Fibroblast of skin of back (primary cell): ENCODE results near the gene TRABD.
"Not testable (repeated sequence)": the region's sequence is repeated elsewhere in the genome, so short reads cannot be mapped to it uniquely, and the experiment has no call there.

ENCODE experiments used
- DNase-seq: peaks from one replicate; pipeline ENCODE4 v3.0.0-alpha.2; 2013

TRABD gene

DNA sequence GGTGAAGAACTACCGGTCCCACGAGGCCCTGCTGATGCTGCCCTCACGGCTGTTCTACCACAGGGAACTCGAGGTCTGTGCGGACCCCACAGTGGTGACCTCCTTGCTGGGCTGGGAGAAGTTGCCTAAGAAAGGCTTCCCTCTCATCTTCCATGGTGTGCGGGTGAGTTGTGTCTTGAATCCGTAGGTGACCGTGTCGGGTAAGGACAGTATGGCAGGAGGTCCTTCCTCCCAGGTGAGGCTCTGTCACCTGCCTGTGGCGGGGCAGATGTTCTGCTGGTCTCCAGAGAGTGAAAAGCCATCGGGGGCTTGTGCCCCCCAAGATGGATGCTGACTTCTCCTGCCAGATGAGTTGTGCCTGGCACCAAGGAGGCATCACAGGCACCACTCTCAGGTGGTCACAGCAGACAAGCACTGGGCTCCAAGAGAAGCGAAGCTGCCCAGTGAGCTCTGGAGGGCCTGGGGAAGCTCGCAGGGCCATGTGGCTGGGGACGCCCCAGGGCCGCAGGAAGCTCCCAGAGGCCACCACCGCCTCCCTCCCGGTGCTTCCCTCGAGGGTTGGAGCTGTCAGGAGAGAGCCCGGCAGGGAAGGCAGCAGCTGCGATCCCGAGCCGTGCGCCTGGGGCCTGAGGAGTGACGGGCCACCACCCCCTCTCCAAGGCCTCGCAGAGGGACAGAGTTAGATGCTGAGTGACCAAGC is 32.5 kb upstream of the TRABD start:
- DNase-seq, result no peak

DNA sequence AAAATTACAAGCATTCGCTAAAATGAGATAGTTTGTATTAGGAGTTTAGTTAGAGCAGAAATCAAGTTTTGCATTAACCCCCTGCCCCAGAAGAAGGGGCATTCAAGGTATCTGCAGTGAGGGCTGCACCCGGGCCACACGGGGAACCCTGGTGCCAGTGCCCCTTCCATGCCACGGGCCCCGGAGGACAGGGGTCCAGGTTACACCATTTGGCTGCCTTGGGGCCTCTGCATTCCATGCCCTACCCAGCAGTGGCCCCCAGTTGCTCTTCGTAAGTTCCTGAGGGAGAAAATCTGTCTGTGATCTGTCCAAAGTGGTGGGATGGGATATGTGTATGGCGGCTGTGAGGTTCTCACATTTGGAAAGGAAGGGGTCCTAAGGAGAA is 32.0 kb upstream of the TRABD start:
- DNase-seq, result no peak

DNA sequence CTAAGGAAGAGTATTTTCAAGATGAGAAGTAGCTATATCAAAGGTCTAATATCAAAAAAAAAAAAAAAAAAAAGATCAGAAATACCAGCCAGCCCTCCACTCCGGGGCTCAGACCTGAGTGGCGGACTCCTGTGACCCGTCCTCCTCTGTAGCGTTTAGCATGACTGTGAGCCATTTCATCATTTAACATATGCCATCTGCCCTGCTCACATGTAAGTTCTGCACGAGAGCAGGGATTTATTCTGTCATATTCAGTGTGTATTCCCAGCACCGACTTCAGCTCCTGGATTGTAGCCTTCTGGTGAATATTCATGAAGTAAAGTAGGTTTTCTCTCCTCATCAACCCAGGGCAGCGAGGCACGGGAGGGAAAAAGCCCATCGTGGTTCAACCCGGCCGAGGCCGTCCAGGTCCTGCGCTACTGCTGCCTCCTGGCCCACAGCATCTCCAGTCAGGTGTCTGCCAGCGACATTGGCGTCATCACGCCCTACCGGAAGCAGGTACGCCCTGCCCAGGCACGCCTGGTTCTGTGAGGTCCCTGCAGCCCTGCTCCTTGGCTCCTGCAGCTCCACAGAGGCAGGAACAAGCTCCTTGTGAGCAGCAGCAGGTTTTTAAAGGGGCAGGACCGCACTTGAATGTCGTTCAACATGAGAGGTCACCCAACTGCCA is 27.9 kb upstream of the TRABD start:
- no peak for DNase-seq

DNA sequence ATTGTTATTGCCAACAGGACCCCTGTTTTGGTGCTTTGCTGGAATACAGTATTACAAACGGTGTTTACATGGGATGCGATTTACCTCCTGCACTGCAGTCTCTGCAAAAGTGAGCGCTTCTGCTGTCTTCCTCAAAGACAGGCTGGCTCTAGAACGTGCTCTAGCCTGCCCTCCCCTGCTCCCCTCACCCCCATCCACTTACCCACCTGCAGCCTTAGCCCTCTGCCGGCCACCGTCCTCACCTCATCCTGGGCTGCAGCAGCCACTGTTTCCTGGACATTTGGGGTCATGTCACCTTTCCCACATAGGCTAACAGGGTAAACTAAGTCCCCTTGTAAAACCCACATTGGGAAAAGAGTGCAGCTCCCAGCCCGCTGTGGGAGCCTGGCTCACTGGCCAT is 24.8 kb upstream of the TRABD start:
- DNase-seq, result no peak

DNA sequence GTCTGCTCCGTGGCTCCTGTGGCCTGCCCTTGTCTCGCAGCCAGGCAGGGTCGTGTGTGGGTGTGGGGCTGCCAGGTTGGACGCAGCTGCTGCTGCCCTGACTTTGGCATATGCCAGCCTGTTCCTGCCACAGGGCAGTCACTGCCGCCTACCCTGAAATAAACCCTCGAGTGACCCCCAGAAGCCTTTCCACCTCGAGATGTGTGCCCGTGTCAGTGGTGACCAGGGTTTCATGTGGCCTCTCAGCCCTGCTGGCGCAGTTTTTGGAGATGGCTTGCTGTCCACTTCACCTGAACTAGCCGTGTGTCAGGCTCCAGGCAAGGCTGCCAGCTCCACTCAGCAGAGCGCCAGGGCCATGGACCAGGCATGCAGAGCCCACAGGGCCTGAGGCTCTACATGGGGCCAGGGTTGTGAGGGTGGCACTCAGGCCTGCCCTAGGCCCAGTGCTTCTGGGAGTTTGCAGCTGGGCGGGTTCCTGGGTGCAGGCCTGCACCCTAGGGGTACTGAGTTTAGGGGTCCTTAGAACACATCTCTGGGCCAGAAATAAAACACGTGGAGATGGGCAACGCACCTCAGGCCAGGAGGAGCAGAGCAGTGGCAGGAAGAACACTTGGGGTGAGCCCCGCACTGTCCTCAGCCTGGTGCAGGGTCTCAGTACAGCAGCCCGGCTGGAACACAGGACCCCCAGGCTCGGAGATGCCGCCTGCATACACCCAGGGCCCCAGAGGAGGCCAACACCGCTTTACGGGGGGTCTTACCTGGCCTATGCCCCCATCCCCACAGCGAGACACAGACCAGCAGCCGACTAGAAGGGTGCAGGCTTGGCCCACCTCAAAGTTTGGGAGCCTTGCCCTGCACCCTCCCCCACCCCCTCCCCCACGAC is 24.0 kb upstream of the TRABD start:
- DNase-seq, result no peak

DNA sequence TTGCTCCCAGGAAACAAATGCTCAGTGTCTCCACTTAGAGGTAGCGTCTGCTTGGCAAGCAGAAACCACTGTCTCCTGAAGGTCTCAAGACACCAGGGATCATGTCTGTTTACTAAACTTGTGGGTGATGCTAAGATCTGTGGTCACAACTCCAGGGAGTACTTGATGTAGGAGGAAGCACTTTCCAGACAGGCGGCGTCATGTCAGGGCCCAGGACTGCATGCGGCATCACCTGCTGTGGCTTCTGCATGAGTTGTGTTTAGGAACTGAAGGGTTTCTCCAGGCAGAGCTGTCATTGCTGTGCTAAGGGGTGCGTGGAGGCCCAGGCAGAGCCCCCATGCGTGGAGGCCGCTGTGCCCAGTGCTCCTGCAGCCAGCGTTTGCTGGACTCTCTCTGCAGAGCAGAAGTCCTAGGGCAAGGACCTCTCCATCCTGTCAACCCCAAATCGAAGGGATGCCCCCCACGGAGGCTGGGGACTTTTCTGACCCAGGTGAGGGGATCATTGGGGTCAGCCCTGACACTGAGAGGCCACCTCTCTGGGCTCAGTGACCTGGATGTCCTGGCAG is 23.2 kb upstream of the TRABD start:
- DNase-seq, result no peak

GRCh38 chr22:50165436-50166123 is 20.1 kb upstream of the TRABD start:
- DNase-seq, result no peak

DNA sequence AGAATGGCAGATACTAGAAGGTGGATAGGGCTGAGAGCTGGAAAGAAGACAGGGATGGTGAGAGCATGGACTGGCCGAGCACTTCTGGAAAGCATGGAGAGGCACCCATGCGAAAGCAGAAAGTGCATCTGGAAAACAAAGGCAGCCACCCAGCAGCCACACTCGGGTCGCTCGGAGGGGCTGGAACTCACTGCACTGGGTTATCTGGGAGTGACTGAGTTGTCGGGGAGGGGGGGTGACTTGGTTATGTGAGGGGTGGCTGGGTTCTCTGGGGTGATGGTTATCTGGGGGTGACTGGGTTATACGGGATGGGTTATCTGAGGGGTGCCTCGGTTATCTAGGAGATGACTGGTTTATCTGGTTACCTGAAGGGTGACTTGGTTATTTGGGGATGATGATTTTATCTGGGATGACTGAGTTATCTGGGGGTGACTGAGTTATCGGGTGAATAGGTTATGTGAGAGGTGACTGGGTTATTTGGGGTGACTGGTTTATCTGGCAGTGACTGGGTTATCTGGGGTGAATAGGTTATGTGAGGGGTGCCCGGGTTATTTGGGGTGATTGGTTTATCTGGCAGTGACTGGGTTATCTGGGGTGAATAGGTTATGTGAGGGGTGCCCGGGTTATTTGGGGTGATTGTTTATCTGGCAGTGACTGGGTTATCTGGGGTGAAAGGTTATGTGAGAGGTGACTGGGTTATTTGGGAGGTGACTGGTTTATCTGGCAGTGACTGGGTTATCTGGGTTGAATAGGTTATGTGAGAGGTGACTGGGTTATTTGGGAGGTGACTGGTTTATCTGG is 17.8 kb upstream of the TRABD start:
- DNase-seq, result no peak

DNA sequence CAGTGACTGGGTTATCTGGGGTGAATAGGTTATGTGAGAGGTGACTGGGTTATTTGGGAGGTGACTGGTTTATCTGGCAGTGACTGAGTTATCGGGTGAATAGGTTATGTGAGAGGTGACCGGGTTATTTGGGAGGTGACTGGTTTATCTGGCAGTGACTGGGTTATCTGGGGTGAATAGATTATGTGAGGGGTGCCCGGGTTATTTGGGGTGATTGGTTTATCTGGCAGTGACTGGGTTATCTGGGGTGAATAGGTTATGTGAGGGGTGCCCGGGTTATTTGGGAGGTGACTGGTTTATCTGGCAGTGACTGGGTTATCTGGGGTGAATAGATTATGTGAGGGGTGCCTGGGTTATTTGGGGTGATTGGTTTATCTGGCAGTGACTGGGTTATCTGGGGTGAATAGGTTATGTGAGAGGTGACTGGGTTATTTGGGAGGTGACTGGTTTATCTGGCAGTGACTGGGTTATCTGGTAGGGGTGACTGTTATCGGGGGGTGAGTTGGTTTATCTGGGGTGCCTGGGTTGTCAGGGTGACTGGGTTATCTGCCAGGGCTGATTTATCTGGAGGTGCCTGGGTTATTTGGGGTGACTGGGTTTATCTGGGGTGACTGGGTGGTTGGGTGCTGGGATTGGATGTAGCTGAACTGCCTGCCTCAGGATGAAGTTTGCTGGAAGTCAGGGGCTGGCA is 17.1 kb upstream of the TRABD start:
- not testable (repeated sequence) for DNase-seq

DNA sequence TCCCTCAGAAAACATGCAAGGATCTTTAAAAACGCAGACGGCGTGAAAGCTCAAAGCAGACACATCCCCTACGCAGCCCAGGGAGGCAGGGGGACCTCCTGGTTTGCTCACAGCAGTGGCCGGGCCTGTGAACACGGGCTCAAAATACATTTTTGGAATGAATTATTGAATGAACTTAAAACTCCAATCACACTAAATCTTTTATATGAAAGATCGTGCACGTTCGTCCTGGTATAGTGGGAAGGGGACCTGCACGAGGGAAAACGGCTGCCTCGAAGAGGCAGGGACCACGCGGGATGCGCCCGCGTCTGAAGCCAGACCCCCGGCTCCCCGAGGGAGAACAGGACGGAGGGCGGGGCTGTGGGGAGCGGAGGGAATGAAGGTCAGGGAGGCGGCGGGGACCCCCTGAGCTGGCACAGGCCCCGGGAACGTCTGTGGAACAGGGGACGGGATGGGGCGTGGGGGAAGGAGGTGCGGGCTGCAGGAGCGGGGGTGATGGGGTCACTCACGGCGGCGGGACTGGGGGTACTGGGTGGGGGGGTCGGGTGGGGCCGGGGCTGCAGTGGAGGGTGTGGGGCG is 16.4 kb upstream of the TRABD start:
- DNase-seq, result no peak

DNA sequence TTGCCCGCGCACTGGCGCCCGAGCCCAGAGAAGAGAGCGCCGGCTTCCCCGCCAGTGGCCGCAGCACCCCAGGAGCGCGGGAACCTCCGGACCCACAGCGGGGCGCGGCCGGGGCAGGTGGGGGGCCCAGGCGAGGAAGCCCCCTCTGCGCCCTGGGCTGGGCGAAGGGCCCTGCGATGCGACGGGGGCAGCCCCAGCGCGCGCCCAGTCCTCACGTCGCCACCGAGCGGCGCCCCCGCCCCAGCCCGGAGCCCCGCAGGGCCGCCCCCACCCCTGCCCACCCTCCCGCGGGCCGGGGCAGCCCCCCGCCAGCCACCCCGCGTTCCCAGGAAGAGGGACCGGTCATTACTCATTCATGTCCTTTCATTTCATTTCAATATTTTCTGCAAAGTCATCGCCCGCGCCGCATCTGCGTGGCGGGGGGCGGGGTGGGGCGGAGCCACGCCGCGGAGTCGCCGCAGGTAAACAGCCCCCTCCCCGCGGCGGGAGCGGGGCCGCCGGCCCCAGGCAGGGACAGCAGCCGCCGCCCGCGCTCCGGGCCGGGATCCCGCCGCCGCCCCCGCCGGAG is 15.9 kb upstream of the TRABD start:
- DNase-seq, result peak; percentile 29

- no peak for DNase-seq
Measured at GRCh38 chr22:50170453-50171318, 15.0 kb upstream of the TRABD start, which contains the start of gene PANX2. PANX2 (plus strand) TSS chr22:50170731; CDS start chr22:50170731, 0 bp downstream.

- DNase-seq, result no peak
Measured at GRCh38 chr22:50171319-50171964, 14.3 kb upstream of the TRABD start.

DNA sequence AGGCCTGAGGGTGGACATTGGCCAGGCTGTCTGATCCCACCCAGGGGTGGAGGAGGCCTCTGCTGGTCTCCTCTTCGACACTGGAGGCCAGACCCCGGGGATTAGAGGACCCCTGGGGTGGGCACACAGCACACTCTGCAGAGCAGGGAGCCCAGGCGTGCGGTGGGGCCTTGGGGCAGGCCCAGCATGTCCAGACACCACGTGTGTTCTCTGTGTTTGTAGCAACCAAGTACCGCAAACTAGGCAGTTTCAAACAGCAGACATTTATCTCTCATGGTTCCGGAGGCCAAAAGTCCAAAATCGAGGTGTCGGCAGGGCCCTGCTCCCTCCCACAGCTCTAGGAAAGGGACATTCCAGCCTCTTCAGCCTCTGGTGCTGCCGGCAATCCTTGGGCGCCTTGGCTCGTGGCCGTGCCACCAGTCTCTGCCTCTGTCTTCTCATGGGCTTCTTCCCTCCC is 13.7 kb upstream of the TRABD start:
- DNase-seq, result no peak

DNA sequence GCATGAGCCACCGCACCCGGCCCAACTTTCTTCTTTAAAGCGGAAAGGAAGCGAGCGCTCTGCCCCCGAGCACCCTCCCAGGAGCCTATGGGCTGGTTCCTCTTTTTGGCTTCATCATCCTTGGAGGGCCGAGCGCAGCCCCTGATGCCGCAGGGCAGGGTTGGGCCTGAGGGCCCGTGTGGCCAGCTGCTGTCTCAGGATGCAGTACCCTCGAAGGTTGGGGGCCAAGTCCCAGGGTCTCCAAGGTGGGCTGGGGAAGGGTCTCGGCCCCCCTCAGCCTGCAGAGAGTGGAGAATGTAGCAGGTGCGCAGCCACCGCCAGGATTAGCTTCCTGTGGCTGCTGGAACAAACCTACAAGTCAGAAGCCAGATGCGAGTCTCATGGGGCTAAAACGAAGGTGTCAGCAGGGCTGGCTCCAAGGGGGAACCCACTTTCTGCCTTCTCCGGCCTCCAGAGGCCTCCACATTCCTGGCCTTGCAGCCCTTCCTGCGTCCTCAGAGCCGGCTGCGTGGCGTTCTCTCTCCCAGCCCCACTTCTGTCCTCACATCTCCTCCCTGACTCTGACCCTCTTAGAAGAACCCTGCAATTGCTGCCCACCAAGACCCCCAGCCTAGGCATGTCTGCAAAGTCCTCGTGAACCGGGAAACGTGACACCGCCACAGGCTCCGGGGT is 12.3 kb upstream of the TRABD start:
- DNase-seq, result no peak

GRCh38 chr22:50173983-50174355 is 11.7 kb upstream of the TRABD start:
- no peak for DNase-seq

DNA sequence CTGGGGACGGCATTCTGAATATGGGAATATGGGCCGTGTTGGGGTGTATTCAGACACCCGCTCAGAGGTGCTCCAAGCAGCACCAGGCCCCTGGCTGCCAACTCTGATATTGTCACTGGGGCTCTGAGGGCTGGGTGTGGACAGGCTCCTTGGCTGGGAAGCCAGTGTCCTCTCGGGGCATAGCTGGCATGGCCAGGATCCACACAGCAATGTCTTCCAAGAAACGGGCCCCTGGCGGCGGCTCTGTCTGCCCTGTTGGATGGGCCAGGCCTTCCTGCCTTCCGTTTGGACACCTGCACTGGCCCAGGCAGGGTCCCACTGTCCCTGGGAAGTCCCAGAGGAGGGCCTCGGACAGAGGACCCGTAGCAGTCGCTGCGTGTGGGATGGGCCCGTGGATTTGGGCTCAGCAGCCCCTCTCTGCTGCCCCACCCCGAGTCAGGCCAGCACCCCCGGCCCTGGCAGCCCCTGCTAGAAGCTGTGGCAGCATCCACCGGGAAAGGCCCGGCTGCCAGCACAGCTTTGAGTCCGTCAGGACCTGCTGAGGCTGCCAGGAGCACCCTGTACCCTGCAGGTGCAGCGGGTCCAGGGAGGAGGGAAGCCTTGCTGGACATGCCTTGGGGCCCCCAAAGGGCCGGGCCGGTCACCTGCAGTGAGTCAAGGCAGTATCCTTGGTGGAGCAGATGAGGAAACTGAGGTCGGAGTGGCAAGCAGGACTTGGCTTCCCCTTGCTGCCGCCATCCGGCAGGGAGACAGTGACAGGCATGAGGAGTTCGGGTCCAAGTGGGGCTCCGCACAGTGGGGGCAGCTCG is 11.1 kb upstream of the TRABD start:
- no peak for DNase-seq
